Esophagus muscularis mucosa (tissue), 3 donors: Measurements from ENCODE around the gene IGFL4.

Experiments used
- CTCF ChIP-seq, 3 experiments: fragments of 200-600 bp in 2 of 3; fragments of 450-650 bp in 1 of 3; sonication (generic) in 2 of 3; IDR thresholded peaks; one replicate each; pipeline ENCODE4 v1.5.1; 2017 to 2019; ENCODE audit warnings: antibody characterized with exemption in 3 of 3, mild to moderate bottlenecking in 2 of 3, moderate library complexity in 1 of 3
- POLR2A ChIP-seq: fragments of 450-650 bp; IDR thresholded peaks from one replicate; pipeline ENCODE4 v1.6.1; 2017; ENCODE audit warnings: antibody characterized with exemption, moderate library complexity, mild to moderate bottlenecking, low read depth

GRCh38 chr19:46017095-46017429, 23.7 kb downstream of the IGFL4 start:
- TF ChIP-seq CTCF (IDR thresholded peaks at IDR 0.05) (no peak), POLR2A (no peak)
